UCSD-AML1 (cell line): ENCODE results near the gene CREBRF.
"Not testable (repeated sequence)": the region's sequence is repeated elsewhere in the genome, so short reads cannot be mapped to it uniquely, and the experiment has no call there.

ENCODE experiments used
- DNase-seq: peaks from one replicate; lab custom pipeline; 2025; ENCODE audit not compliant: unreplicated experiment; lab: John Stamatoyannopoulos, UW

Gene CREBRF

DNA sequence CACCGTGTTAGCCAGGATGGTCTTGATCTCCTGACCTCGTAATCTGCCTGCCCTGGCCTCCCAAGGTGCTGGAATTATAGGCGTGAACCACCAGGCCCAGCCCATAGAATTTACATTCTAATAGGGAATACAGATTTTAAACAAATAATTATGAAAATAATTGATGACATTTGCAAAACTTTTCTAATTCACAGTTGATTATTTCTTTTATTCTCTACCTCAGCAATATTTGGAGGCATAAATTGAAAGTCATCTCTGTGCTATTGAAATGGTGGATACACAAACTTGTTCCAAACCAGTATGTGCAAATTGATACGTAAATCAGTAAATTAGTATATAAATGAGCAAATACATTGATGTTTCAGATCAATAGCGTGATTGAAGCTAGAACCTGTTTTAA is 96.4 kb downstream of the CREBRF start:
- no peak for DNase-seq

DNA sequence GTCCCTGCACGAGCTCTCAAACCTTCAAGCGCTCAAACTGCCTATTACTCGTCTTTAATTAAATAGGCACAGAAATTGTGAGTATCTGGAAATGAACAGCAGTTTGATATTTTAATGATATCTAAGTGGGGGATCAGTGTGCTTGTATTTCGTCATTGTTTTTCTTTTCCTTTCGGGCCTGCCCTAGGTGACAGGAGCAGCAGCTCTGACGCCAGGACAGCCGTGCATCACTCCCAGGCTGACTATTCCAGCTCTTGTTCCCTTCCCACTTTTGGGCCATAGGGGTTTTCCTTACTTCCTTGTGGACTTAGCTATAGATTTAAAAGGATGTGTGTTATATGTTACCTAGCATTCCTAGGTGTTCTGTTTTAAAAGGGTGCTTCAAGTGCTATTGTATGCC is 97.7 kb downstream of the CREBRF start:
- no peak for DNase-seq

DNA sequence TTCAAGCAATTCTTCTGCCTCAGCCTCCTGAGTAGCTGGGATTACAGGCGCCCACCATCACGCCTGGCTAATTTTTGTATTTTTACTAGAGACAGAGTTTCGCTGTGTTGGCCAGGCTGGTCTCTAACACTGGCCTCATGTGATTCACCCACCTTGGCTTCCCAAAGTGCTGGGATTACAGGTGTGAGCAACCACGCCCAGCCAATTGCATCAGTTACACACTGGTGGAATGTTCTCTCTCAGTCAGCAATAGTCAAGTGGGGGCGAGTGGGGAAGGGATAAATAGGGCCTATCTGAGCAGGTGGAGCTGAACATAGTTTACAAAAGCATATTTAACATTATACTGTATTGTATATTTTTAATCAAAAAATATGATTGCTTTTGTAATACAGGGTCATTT is 98.5 kb downstream of the CREBRF start:
- DNase-seq: not testable (repeated sequence)

DNA sequence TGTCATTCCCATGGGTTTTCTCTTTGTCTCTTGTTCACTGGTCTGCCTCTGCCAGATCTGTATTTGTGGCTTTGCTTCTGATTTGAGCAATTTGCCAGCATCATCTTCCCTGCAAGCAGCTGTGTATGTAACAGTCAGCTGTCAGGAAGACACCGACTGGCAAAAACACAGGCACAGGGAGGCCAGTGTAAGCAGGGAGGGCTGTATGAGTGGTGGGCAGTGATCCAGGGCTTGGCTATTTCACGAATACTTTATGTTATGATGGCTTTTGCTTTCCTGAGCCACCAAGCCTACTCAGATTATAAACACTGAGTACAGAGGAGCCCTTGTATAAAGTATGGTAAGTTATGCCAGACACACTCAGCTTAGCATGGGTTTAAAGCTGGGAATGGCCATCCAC is 99.8 kb downstream of the CREBRF start:
- no peak for DNase-seq

DNA sequence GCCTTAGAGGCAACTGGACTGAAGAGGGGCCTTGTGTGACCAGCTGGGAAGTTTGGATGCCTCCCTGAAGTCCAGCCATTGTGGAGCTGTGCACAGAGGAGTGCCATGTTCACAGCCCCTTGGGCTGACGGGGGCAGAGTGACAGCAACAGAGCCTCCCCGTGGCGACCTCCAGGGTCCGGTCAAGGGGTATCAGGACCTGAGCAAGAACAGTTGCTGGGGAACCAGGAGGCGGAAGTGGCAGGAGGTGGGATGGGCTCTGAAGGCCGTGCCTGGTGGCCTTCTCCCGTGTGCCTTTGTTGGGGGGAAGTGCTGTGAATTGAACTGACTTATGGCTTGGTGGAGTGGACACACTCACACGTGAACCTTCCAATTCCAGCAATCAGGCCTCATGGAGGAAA is 102.2 kb downstream of the CREBRF start:
- no peak for DNase-seq

DNA sequence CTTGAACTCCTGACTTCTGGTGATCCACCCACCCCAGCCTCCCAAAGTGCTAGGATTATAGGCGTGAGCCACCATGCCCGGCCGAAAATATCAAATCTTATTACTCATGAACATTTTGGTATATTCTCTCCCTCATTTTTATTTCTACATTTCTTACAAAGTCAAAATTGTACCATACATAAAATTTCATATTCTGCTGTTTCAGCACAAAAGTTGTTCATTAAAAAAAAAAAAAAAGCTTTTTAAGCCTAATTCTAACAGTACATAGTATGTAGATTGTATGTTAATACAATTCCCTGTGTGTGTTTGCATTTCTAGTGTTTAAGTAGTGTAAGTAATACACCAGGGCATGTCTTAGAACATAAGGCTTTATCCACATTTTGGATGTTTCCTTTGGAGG is 103.1 kb downstream of the CREBRF start:
- DNase-seq: no peak

DNA sequence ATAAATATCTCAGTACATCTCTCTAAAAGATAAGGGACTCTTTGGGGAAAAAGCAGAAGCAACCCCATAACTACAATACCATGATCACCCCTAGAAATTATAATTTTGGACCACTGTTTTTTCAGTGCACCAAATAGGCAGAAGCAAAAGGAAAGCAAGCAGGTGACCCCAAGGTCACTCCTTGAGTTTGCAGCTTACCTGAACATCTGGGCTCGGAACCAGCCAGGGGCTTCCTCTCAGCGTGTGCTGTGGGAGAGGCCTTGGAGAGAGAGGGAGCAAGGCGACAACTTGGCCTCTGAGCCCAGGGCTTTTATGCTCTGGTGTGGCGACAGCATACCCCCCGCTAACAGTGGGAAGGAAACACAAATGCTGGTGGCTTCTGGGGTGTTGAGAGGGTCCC is 105.0 kb downstream of the CREBRF start:
- DNase-seq: no peak

DNA sequence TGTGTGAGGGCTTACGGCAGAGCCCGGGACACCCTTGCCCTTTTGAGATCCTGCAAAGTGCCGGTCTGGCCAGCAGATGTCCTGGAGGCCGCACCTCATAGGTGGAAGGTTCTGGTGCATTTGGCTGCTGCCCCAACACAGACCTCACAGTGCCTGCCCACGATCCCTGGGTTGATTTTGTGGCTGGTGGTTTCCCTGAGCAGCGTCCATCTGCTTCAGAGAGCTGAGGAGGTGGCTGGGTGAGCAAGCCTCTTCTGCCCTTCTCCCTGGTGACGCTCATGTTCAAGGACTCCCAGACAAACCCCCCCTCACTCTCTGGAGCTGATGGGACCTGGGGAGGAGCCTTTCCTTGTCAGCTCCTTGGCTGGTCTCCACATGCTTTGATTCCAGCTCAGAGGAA is 107.1 kb downstream of the CREBRF start:
- no peak for DNase-seq

DNA sequence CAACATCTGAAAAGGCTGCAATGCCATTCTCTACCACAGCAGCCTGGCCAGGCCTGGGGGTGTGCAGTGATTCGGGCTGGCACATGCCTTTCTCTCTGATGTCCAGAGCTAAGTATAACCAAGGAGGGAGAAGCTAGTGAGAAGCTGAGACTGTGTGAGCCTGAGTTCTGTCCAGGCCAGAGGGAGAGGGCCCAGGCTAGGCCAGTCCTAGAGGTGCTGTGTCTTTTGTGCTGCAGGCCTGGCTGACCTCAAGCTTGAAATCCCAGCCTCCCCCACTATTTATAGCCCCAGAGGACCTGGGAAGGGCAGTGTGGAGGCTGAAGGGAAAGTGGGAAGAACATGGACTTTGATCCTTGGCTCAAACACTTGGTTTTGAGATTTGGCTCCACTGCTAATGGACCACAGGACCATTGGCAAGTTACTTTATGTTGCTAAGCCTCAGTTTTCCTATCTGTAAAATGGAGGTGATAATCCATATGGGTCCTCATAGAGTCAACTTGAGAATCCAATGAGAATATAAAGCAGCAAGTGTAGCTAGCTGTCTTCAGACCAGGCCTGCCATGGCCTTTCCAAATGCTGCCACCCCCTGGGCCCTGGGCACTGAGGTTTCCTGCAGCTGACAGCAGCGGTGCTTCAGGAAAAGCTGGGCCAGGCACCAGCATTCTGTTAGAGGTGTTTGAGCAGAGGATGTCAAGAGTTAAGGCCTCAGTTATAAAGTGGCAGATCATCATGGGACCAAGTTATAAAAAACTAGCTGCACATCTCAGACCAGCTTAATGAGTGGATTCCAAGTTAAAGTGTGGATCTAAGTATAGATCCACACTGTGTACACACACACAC is 109.2 kb downstream of the CREBRF start:
- no peak for DNase-seq

DNA sequence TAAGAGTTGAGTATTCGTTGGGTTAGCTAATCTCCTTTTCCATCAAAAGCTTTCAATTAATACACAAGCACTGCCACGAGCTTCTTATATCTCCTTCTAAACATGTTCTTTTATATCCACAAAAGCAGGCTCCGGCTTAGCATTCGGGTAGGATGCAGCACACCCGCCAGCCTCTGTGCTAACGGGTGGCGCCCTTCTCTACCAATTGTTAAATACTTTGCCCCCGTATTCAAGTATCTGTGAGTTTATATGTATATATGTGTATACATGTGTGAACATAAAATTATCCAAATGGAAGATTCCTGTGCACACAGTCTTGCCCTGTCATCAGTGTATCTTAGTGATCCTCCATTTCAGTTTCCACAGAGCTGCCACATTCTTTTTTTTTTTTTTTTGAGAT is 116.0 kb downstream of the CREBRF start:
- no peak for DNase-seq

DNA sequence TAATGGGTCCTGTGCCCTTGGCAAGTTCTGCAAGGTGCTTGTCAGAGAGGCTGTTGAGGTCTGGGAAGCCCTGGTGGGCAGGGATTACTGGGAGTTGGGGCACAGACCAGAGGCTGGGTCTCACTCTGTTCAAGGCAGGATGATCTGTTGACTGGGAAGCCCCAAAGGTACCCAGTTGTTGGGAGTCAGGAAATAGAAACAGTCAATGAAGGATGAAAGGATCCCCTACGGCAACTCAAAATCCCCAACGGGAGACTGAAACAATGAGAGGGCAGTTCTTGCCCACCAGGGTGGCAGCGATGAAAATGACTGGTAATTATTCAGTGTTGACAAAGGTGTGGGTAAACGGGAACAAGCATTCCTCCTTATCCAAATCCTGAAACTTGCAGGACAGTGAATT is 119.4 kb downstream of the CREBRF start:
- DNase-seq: no peak

DNA sequence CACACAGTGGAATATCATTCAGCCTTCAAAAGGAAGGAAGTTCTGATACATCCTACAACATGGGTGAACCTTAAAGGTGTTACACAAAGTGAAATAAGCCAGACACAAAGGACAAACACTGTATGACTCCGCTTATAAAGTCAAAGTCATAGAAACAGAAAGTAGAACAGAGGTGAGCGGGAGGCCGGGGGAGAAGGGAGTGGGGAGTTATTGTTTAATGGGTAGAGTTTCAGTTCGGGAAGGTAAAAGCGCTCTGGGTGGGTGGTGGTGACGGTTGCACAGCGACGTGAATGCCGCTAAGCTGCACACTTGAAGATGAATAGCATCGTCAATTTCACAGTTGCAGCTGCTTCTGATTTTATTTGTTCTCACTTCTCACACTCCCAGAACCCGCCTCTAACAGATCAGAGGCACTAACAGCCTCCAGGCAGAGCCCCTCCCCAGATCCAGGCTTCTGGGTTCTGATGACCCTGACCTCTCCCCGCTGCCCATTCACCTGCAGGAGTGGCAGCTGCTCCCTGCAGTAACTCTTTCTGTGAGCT is 122.3 kb downstream of the CREBRF start:
- no peak for DNase-seq

DNA sequence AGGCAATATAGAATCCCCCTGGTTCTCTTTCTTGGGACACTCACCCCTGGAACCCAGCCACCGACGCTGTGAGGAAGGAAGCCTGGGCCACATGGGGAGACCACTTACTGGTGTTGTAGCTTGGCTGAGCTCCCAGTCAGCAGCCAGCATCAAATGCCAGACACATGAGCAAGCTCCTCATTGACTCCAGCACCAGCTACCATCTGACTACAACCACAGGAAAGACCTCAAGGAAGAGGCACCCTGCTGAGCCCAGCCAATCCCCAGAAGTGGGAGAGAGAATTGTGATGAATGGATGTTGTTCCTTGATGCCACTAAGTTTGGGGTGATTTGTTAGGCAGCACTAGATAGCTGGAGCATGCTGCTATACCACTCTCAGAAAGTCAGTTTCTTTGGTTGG is 124.2 kb downstream of the CREBRF start:
- DNase-seq: no peak

DNA sequence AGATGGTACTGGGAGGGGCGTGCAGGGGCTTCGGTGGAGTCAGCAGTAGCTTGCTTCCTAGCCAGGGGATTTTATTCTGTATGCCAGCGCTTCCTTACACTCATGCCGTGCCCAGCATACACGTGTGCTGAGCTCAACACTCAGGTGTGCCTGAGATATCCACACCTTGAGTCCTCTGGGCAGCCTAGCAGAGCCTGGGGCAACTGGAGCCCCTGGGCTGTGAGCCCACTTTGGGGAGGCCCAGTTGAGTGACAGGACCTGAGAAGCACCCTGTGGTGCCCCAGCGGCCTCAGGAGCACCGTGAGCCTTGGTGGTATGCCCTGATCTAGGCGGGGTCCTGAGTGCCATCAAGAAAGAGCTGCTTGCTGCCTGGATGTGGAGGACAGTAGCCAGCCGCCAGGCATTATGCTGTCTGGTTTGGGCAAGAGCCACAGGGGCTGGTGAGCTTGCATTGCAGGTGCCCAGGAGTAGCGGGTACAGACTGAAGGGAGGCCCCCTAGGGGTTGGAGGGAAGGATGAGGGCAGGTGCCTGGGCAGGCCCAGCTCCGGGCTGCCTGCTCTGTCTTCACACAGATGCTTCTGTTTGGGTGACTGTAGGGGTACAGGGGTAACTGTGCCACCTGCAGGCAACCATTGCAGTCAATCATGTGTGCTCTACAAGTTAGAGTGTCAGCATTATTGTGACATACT is 131.0 kb downstream of the CREBRF start:
- no peak for DNase-seq

DNA sequence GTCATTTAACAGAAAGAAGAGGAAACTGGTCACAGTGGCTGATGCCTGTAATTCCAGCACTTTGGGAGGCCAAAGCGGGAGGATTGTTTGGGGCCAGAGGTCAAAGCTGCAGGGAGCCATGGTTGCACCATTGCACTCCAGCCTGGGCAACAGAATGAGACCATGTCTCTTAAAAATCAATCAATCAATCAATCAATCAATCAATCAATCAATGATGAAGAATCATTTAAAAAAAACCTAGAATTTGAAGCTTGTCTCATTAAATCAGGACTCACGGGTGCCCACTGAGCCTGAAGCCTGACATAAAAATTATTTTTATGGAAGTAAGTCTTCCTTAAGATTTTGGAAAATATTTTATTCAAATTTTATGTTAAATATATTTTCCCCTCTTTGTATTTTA is 132.1 kb downstream of the CREBRF start:
- no peak for DNase-seq
